K562 (cell line): ENCODE data around the gene DUS4L. TPM values are rescaled to one million over a fixed set of nuclear protein-coding genes. Genes with fewer than 3 reads are reported as not detected.
A peak's percentile ranks its signal among the peaks of the same experiment; 100 is the strongest.

Experiments used
- BACH1 ChIP-seq: fragments of 200-800 bp; sonication (Bioruptor generic); IDR thresholded peaks from 2 replicates; pipeline ENCODE4 v1.6.1; 2016; ENCODE audit warnings: missing genetic modification characterization, missing compliant biosample characterization
- BRCA1 ChIP-seq, 2 experiments: fragments of 450-650 bp in 1 of 2; sonication (generic) in 1 of 2; formaldehyde crosslinking in 1 of 2; IDR thresholded peaks; 2 replicates each; pipeline versions ENCODE4 v1.5.0 to v1.6.1; 2017 to 2020; ENCODE audit warnings: mild to moderate bottlenecking in 1 of 2, missing genetic modification reagents in 1 of 2
- KDM4B ChIP-seq, 2 experiments: fragments of 450-650 bp in 1 of 2; sonication (generic) in 1 of 2; IDR thresholded peaks; 2 replicates each; pipeline ENCODE4 v1.6.1; 2016 to 2017; ENCODE audit warnings: borderline replicate concordance in 2 of 2, antibody characterized with exemption in 1 of 2, low read depth in 1 of 2, mild to moderate bottlenecking in 1 of 2
- MCM7 ChIP-seq, 2 experiments: fragments of 450-650 bp; IDR thresholded peaks; 2 replicates each; pipeline ENCODE4 v1.6.1; 2016 to 2018
- MNT ChIP-seq, 2 experiments: fragments of 450-650 bp; conservative IDR thresholded peaks; 2 replicates each; pipeline ENCODE4 v1.6.1; 2017; ENCODE audit warnings: mild to moderate bottlenecking in 2 of 2, moderate library complexity in 2 of 2
- PATZ1 ChIP-seq: fragments of 250-450 bp; sonication (Bioruptor Pico); IDR thresholded peaks from 2 replicates; pipeline ENCODE4 v1.5.0; 2020; ENCODE audit warnings: mild to moderate bottlenecking, borderline replicate concordance
- PCBP1 ChIP-seq: fragments of 200-400 bp; formaldehyde crosslinking; IDR thresholded peaks from 2 replicates; pipeline ENCODE4 v1.6.1; 2018; ENCODE audit warnings: mild to moderate bottlenecking, low read depth, low read length; ENCODE audit not compliant: poor library complexity, severe bottlenecking
- PPARD ChIP-seq: fragments of 250-450 bp; sonication (Bioruptor Pico); IDR thresholded peaks from 2 replicates; pipeline ENCODE4 v1.8.0; 2022; ENCODE audit warnings: inconsistent platforms, mild to moderate bottlenecking, moderate library complexity
- SFPQ ChIP-seq: fragments of 200-400 bp; formaldehyde crosslinking; IDR thresholded peaks from 2 replicates; pipeline ENCODE4 v1.6.1; 2017; ENCODE audit warnings: mild to moderate bottlenecking, low read depth, low read length, moderate library complexity
- SIN3A ChIP-seq, 2 experiments: fragments of 150-350 bp in 1 of 2; IDR thresholded peaks; 2 replicates each; pipeline ENCODE4 v1.6.1; 2011 to 2016; ENCODE audit warnings: borderline replicate concordance in 2 of 2, low read depth in 2 of 2, low read length in 2 of 2, mild to moderate bottlenecking in 2 of 2, moderate library complexity in 2 of 2; ENCODE audit not compliant: control insufficient read depth in 1 of 2
- SMAD4 ChIP-seq: fragments of 250-450 bp; sonication (Bioruptor Pico); conservative IDR thresholded peaks from 2 replicates; pipeline ENCODE4 v1.8.0; 2021; ENCODE audit warnings: inconsistent platforms, mild to moderate bottlenecking, moderate library complexity
- SP2 ChIP-seq: IDR thresholded peaks from 2 replicates; pipeline ENCODE4 v1.6.1; 2011; ENCODE audit warnings: mild to moderate bottlenecking, low read depth, low read length, moderate library complexity; ENCODE audit not compliant: poor library complexity, severe bottlenecking; ENCODE audit errors: extremely low read depth
- SRSF1 ChIP-seq: fragments of 200-400 bp; formaldehyde crosslinking; IDR thresholded peaks from 2 replicates; pipeline ENCODE4 v1.6.1; 2017; ENCODE audit warnings: mild to moderate bottlenecking, low read depth, low read length, moderate library complexity
- TEAD1 ChIP-seq, 2 experiments: fragments of 450-650 bp in 1 of 2; sonication (generic) in 1 of 2; formaldehyde crosslinking; IDR thresholded peaks; 2 replicates each; pipeline versions ENCODE4 v1.4.0 to v1.8.0; 2020 to 2022; ENCODE audit warnings: mild to moderate bottlenecking in 2 of 2, missing genetic modification reagents in 1 of 2
- TRIM28 ChIP-seq: fragments of 450-650 bp; IDR thresholded peaks from 2 replicates; pipeline ENCODE4 v1.6.1; 2017
- ZFX ChIP-seq: sonication (generic); formaldehyde crosslinking; IDR thresholded peaks from 2 replicates; pipeline ENCODE4 v1.8.0; 2022; ENCODE audit warnings: mild to moderate bottlenecking, missing genetic modification reagents, moderate library complexity
- ZNF146 ChIP-seq: IDR thresholded peaks from one replicate; pipeline ENCODE4 v1.6.1; 2018; ENCODE audit warnings: missing compliant biosample characterization; ENCODE audit not compliant: unreplicated experiment
- ZNF184 ChIP-seq: sonication (generic); formaldehyde crosslinking; IDR thresholded peaks from 2 replicates; pipeline ENCODE4 v1.5.0; 2020; ENCODE audit warnings: missing genetic modification reagents
- ZNF766 ChIP-seq: fragments of 200-800 bp; sonication (Bioruptor generic); conservative IDR thresholded peaks from 2 replicates; pipeline ENCODE4 v1.6.1; 2016; ENCODE audit warnings: missing genetic modification characterization, missing compliant biosample characterization
- polyA plus RNA-seq, 8 experiments: library from polyadenylated mRNA; depleted of rRNA in 4 of 8; stranded (reverse) in 5 of 8; unstranded in 3 of 8; fragments of >200 nt; fragmentation: Nextera tagmentation in 2 of 8; fragmentation: Illumina TruSeq in 1 of 8; extraction: Ambion mirVana in 2 of 8; extraction: Trizol in 1 of 8; gene quantifications; 2 replicates each; pipeline versions ENCODE4 v1.2.1 to v1.2.3, GENCODE V29; 2011 to 2014; ENCODE audit warnings: inconsistent platforms in 1 of 8, missing spikeins in 1 of 8
- total RNA-seq, 7 experiments: library from RNA; depleted of rRNA in 6 of 7; stranded (reverse); fragments of >200 nt in 6 of 7; fragmentation: Illumina TruSeq in 2 of 7; extraction: Trizol in 2 of 7; gene quantifications; 2 replicates each; pipeline versions ENCODE4 v1.2.1 to v1.2.3, GENCODE V29; 2011 to 2021; ENCODE audit warnings: low replicate concordance in 1 of 7

Gene DUS4L
- total and polyA plus RNA-seq, 9 of the 15 experiments (the other 6 are each of a cell fraction or from before 2014, with no cell fraction given) = 12.2 to 33.6 (median 28.6) TPM

- TF ChIP-seq SP2 (no peak), PCBP1 (peak; percentile 76), ZNF184 (CRISPR knock-in tag) (no peak), BACH1 (no peak), KDM4B (IDR thresholded peaks at IDR 0.05; ENCODE audit: borderline replicate concordance in 2 of 2, low read depth in 1 of 2) (peak in 1 of 2 experiments; percentile 39; a peak in 1 of 4 replicates), ZNF146 (CRISPR knock-in tag) (no peak), SFPQ (no peak), SRSF1 (no peak), MNT (conservative IDR thresholded peaks at IDR 0.05) (peak; percentile 73 to 90; a peak in 3 of 4 replicates), ZNF766 (no peak), TRIM28 (0 out of 2 replicates have a peak, but pooled peaks have one; percentile 39), BRCA1 (IDR thresholded peaks at IDR 0.05) (no peak), BRCA1 (CRISPR knock-in tag; IDR thresholded peaks at IDR 0.05) (no peak), TEAD1 (CRISPR knock-in tag; IDR thresholded peaks at IDR 0.05) (0 out of 4 replicates have a peak, but pooled peaks have one; percentile 6 to 31), ZFX (peak; percentile 96), SIN3A (IDR thresholded peaks at IDR 0.05; ENCODE audit: borderline replicate concordance in 2 of 2, control insufficient read depth in 1 of 2, low read depth in 2 of 2, low read length in 2 of 2) (peak; percentile 80 to 91; a peak in 3 of 4 replicates), PPARD (no peak), PATZ1 (CRISPR knock-in tag) (no peak), SMAD4 (CRISPR knock-in tag) (peak; percentile 97), MCM7 (IDR thresholded peaks at IDR 0.05) (no peak)
Measured at GRCh38 chr7:107579885-107580715, 16.3 kb downstream of the DUS4L start, which contains the start of gene BCAP29 (continued).
